ENCODE results near the gene COMMD4. TPM values are rescaled to one million over a fixed set of nuclear protein-coding genes. Genes with fewer than 3 reads are reported as not detected.
"Not testable (repeated sequence)": the region's sequence is repeated elsewhere in the genome, so short reads cannot be mapped to it uniquely, and the experiment has no call there.

Gene COMMD4
- total RNA-seq, result 10 to 100 TPM; 83.3 to 87.8 TPM

DNA sequence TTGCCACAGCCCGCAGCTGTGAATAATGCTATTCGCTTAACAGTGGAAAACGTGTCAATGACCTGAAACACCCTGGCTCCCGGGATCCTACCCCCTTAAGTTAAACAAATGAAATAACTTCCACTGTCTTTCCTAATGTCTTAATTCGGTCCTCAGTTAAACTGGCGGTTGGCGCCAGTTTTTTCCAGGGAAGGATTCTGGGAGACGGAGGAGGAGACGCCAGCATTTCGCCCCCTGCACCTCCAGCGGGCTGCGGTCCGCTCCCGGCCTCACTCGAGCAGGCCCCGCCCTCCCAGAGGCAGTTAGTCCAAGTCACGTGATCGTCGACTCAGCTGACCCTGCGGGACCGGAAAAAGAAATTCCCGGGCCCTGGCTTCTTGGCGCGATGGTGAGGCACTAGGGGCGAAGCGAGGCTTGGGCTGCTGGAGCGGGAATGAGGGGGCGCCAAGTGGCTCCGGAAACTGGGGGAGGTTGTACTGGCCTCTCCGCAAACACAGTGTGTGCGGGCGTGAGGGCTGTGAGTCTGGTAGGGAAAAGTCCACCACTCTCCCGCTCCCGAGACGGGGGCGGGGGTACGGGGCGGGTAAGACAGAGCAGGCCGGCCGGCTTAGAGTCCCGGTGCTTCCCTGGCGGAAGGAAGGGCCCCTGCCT, at the start of gene COMMD4:
TSS of gene COMMD4 (plus strand) at position 359 of the 651 bp plus-strand sequence. CDS start at position 386, 27 bp downstream.
- POLR2A ChIA-PET, result interaction anchor here (0.6 to 1.0 kb wide), 2 partner anchors 30 to 32 kb away, joined by 4 to 5 read pairs; partner anchors contain the start of gene MAN2C1

DNA sequence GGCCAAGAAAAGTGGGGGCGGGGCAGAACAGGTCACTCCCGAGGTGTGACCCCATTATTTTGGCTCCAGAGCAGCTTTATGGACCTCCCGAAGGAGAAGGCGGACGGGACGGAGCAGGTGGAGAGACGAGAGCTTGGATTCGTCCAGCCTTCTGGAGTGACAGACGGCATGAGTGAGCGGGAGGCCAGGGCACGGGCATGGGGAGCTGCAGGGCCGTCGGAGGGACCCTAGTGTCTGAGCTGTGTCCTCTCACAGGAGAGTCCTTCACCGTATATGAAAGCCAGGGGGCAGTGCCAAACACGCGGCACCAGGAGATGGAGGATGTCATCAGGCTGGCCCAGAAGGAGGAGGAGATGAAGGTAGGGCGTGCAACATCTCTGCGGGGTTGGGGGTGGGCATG, 42.2 kb upstream of the COMMD4 start:
- intact Hi-C loops (cut with micrococcal nuclease); H3K4me1 Mint-ChIP-seq (ENCODE audit: low read depth); POLR2A ChIA-PET; H3K36me3 Mint-ChIP-seq; H3K9me3 Mint-ChIP-seq; H3K4me3 Mint-ChIP-seq; H3K27me3 Mint-ChIP-seq; CTCF ChIA-PET; DNase-seq; H3K27ac Mint-ChIP-seq: not testable (repeated sequence)

More for the DNA sequence above, at the start of gene COMMD4:
- H3K4me1 Mint-ChIP-seq (ENCODE audit: low read depth), result peaks cover 19% of the 10 kb centered on the region
- peak; percentile 93 for DNase-seq
- intact Hi-C loops (cut with micrococcal nuclease), result no loop called here
- H3K9me3 Mint-ChIP-seq, result no peaks in the 10 kb centered on the region
- peaks cover 6% of the 10 kb centered on the region for H3K36me3 Mint-ChIP-seq
- peak within 1 kb of the TSS; percentile 97 for H3K4me3 Mint-ChIP-seq
- CTCF ChIA-PET, result interaction anchor here (0.9 to 2.2 kb wide), 5 partner anchors 11 to 462 kb away, joined by 3 to 14 read pairs (median 3); partner anchors contain the start of genes NEIL1 and SNX33
- peak within 1 kb of the TSS; percentile 84 for H3K27ac Mint-ChIP-seq
- H3K27me3 Mint-ChIP-seq, result peaks cover 2% of the 10 kb centered on the region

DNA sequence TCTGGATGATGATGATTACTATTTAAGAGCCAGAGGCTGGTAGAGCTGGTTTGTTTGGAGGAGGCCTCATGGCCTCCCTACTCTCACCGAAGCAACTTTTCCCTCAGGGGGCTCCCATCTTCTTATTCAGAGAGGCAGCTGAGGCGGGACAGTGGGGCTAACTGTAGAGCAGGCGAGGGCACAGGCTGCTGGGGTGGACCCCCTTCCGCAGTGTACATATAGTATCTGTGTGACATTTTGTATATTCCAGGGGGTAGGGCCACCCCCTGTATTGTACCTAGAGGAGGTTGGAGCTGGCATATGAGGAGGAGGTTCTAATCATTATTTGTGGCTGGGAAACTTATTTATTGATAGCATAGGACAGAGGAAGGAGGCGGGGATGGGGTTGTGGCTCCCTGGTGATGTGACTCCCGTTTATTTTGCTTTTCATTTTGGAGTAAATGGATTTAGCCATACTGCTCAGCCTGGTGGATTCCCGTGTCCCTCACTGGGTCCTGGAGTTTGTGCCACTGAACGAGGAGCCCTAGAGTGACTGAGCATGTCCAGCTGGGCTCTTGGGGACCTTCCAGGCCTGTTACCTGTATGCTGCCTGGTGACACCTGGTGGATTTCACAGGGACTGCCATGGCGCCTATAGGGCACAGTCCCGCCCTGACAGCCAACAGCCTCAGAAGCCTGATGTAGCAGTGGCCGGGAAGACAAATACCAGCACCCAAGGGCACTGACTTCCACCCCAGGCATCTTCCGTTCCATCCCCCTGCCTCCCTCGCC, 37.1 kb upstream of the COMMD4 start:
- H3K27ac Mint-ChIP-seq; H3K27me3 Mint-ChIP-seq; H3K4me3 Mint-ChIP-seq; H3K9me3 Mint-ChIP-seq; intact Hi-C loops (cut with micrococcal nuclease); H3K4me1 Mint-ChIP-seq (ENCODE audit: low read depth); H3K36me3 Mint-ChIP-seq; DNase-seq; POLR2A ChIA-PET: not testable (repeated sequence)
- CTCF ChIA-PET, result interaction anchor here (0.6 to 0.8 kb wide), 2 partner anchors 95 to 265 kb away, joined by 3 read pairs; no protein-coding TSS in a partner anchor

DNA sequence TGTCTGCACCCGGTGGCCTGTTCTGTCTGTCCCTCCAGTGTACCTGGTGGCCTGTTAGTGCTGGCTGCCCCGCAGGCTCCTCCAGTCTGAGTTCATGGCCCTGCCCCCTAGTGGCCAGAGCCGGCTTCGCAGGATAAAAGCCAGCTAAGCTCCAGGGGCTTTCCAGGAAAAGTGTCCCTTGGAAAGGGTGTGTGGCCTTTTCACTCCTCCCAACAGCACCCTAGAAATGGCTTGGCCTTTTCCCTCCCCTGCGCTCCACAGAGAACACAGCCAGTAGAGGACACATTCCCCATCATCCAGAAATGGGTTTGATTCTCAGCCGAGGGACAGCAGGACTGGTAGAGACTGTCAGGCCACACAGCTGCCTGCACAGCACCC, 36.6 kb upstream of the COMMD4 start:
- POLR2A ChIA-PET; H3K9me3 Mint-ChIP-seq; H3K36me3 Mint-ChIP-seq; intact Hi-C loops (cut with micrococcal nuclease); H3K4me3 Mint-ChIP-seq; H3K27me3 Mint-ChIP-seq; H3K27ac Mint-ChIP-seq; H3K4me1 Mint-ChIP-seq (ENCODE audit: low read depth): not testable (repeated sequence)
- peak; percentile 77 for DNase-seq
- CTCF ChIA-PET, result interaction anchor here (1.5 kb wide), 1 partner anchor 9 kb away, joined by 4 read pairs; no protein-coding TSS in a partner anchor

DNA sequence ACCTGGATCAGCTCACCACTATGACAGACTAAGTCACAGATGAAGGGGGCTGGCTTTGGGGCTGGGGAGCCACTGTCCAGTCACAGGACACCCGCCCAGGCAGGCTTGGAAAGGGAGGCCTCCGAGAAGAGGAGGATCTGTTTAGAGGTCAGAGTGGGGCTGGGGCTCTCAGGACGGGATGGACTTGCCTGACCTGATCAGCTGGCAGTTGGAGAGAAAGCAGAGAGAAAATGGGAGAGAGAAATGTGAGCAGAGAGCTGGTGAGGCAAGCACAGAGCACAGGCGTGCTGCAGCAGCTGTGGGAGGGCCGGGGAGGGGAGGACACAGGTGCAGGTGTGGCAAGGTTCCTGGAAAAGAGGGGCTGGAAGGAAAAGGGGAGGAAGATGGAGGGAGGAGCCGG, 35.8 kb upstream of the COMMD4 start:
- H3K4me1 Mint-ChIP-seq (ENCODE audit: low read depth); H3K27me3 Mint-ChIP-seq; H3K27ac Mint-ChIP-seq; H3K36me3 Mint-ChIP-seq; DNase-seq; H3K9me3 Mint-ChIP-seq; POLR2A ChIA-PET; intact Hi-C loops (cut with micrococcal nuclease); H3K4me3 Mint-ChIP-seq: not testable (repeated sequence)
- CTCF ChIA-PET, result interaction anchor here (1.5 kb wide), 1 partner anchor 8 kb away, joined by 4 read pairs; no protein-coding TSS in a partner anchor

DNA sequence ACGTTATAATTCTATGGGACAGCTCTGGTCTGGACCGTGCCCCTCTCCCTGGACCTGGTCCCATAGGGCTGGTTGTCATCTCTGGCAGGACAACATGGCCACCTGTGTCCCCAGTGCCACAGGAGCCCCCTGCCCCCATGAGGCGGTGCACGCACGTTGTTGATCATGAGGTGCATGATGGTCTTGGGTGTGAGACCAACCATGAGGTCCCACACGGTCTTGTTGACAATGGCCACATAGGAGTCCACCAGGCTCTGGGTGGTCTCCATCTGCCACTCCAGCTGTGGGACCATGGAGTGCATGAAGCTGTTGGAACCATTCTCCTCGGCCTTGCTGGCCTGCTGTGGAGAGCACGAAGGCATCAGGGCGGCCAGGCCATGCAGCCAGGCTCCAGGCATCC, 33.5 kb upstream of the COMMD4 start:
- Mint-ChIP-seq H3K36me3 (no peaks in the 10 kb centered on the region), H3K27ac (no peak overlapping the region), H3K4me1 (ENCODE audit: low read depth) (no peaks in the 10 kb centered on the region), H3K4me3 (no peak overlapping the region), H3K9me3 (no peaks in the 10 kb centered on the region), H3K27me3 (peaks cover 12% of the 10 kb centered on the region)
- ChIA-PET CTCF (no interaction called here), POLR2A (no interaction called here)
- DNase-seq, result no peak
- intact Hi-C loops (cut with micrococcal nuclease), result no loop called here

DNA sequence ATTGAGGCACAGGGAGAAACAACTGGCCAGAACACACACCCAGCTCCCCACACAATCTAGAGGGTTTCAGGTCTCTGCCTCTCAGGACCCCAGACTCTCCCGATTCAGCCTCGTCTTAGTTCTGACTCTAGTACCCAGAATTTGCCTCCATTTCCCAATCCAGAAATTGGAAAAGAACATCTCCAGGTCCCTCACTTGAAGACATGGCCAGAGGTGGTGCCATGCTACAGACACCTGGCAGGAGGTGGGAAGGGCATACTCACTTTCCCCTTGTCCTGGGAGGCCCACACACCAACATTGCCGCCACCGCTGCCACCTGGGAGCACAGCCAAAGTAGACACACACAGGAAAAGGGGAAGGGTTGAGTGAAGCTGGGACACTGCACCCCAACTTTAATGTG, 33.1 kb upstream of the COMMD4 start:
- CTCF ChIA-PET; H3K9me3 Mint-ChIP-seq; H3K27ac Mint-ChIP-seq; DNase-seq; H3K36me3 Mint-ChIP-seq; intact Hi-C loops (cut with micrococcal nuclease); H3K4me1 Mint-ChIP-seq (ENCODE audit: low read depth); H3K4me3 Mint-ChIP-seq; POLR2A ChIA-PET: not testable (repeated sequence)
- H3K27me3 Mint-ChIP-seq, result peaks cover 15% of the 10 kb centered on the region

DNA sequence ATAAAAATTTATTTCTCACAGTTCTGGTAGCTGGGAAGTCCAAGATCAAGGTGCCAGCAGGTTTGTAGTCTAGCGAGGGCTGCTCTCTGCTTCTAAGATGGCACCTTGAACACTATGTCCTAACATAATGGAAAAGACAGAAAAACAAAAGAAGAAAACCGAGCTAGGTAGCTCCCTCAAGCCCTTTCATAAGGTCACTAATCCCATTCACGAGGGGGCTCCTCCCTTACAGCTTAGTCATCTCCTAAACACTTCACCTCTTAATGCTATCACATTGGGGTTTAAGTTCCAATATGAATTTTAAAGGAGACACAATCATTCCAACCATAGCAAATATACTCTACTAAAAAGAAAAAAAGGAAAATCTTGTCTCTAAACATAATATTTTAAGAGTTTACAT, 29.7 kb upstream of the COMMD4 start:
- H3K4me1 Mint-ChIP-seq (ENCODE audit: low read depth), result no peaks in the 10 kb centered on the region
- DNase-seq, result no peak
- no peak overlapping the region for H3K27ac Mint-ChIP-seq
- H3K4me3 Mint-ChIP-seq, result no peak overlapping the region
- no peaks in the 10 kb centered on the region for H3K9me3 Mint-ChIP-seq
- no peaks in the 10 kb centered on the region for H3K36me3 Mint-ChIP-seq
- ChIA-PET POLR2A (no interaction called here), CTCF (no interaction called here)
- peaks cover 20% of the 10 kb centered on the region for H3K27me3 Mint-ChIP-seq
- intact Hi-C loops (cut with micrococcal nuclease), result no loop called here

DNA sequence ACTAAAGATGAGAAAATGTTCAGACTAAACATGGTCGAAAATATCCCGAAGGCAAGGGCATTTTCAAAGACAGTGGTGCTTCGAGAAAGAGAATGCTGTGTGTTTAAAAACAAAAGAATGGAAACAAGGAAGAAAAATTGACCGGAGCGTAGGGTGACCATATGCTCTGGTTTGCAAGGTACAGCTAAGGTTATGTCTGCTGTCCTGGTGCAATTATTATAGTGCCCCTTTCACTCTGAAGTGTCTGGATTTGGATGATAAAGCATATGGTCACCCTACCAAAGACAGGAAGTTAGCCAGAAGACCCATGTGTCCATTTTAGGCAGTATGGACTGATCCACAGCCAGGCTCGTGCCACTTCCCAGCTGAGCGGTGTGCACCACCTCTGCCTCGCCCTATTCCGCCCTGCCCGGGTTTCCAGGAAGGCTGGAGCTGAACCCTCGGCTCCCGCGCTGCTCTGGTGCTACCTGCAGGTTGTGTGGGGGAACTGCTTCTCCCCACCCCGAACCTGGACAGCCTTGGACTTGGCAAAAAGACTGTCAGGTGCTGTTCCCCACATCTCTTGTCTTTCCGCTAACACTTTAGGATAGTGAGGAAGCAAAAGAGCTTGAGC, 28.0 kb upstream of the COMMD4 start:
- Mint-ChIP-seq H3K27me3 (peaks cover 24% of the 10 kb centered on the region), H3K9me3 (no peaks in the 10 kb centered on the region), H3K27ac (no peak overlapping the region), H3K4me3 (no peak overlapping the region), H3K36me3 (no peaks in the 10 kb centered on the region), H3K4me1 (ENCODE audit: low read depth) (no peaks in the 10 kb centered on the region)
- peak; percentile 27 for DNase-seq
- ChIA-PET CTCF (interaction anchor here (1.2 kb wide), 1 partner anchor 8 kb away, joined by 4 read pairs; no protein-coding TSS in a partner anchor), POLR2A (no interaction called here)
- intact Hi-C loops (cut with micrococcal nuclease), result no loop called here

DNA sequence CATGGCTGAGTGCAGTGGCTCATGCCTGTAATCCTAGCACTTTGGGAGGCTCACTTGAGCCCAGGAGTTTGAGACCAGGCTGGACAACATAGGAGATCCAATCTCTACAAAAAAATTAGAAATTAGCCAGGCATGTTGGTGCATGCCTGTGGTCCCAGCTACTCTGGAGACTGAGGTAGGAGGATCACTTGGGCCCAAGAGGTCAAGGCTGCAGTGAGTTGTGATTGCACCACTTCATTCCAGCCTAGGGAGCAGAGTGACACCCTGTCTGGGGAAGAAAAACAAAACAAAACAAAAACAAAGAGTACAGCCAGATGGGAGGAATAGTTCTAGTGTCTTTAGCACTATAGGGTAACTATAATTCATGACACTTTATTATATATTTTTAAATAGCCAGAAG, 26.2 kb upstream of the COMMD4 start:
- Mint-ChIP-seq H3K4me1 (ENCODE audit: low read depth) (no peaks in the 10 kb centered on the region), H3K9me3 (no peaks in the 10 kb centered on the region), H3K4me3 (no peak overlapping the region), H3K36me3 (no peaks in the 10 kb centered on the region), H3K27ac (no peak overlapping the region), H3K27me3 (peaks cover 24% of the 10 kb centered on the region)
- POLR2A ChIA-PET, result no interaction called here
- intact Hi-C loops (cut with micrococcal nuclease), result no loop called here
- CTCF ChIA-PET, result no interaction called here
- DNase-seq, result no peak

DNA sequence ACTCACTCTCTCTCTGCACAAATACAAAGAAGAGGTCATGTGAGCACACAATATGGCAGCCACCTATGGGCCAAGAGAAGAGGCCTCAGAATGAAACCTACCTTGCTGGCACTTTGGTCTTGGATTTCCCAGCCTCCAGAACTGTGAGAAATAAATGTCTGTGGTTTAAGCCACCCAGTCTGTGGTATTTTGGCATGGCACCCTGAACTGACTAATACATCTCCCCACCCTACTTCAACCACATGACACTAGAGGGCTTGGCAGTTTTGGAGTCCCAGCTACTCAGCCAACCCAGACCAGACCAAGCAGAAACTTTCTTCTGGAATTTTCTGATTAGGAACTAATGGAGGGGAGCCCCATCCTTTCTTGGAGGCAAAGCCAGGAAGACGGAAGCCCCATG, 23.3 kb upstream of the COMMD4 start:
- H3K9me3 Mint-ChIP-seq; H3K27ac Mint-ChIP-seq; intact Hi-C loops (cut with micrococcal nuclease); H3K4me1 Mint-ChIP-seq (ENCODE audit: low read depth); H3K36me3 Mint-ChIP-seq; POLR2A ChIA-PET; CTCF ChIA-PET; H3K4me3 Mint-ChIP-seq: not testable (repeated sequence)
- DNase-seq, result peak; percentile 18
- peaks cover 11% of the 10 kb centered on the region for H3K27me3 Mint-ChIP-seq

DNA sequence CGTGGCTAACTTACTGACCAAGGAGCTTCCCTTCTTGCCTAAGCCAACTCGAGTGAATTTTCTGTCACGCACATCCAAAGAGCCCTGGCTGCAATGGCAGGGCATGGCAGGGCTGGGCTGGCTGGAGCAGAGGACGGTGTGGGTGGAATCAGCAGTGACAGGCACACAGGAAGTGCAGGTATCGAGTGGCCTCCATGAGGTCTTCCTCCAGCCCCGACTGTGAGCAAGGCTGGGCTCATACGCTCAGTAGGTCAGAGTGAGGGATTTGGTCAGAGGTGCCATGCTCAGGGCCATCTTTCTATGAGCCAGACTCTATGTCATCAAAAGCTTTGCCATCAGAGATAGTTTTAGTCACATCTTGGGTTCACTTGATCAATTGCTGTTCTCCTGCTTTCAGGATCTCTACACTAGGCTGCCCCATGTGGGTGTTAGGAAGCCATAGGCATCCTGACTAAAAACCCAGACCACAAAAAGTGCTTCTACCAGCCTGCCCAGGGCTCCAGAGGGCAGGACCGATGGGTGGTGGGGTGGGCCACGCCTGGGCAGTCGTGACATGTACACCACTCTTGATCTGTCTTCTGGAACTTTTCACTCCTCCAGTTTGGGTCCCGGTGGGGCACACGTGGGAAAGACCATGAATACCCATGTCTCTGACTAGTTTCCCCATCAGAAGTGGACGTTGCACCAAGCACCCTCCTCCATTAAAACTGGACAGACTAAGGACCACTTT, 22.6 kb upstream of the COMMD4 start:
- H3K36me3 Mint-ChIP-seq, result no peaks in the 10 kb centered on the region
- H3K27me3 Mint-ChIP-seq, result peaks cover 8% of the 10 kb centered on the region
- ChIA-PET CTCF (no interaction called here), POLR2A (no interaction called here)
- H3K4me1 Mint-ChIP-seq (ENCODE audit: low read depth), result no peaks in the 10 kb centered on the region
- H3K27ac Mint-ChIP-seq, result no peak overlapping the region
- DNase-seq, result no peak
- H3K9me3 Mint-ChIP-seq, result no peaks in the 10 kb centered on the region
- intact Hi-C loops (cut with micrococcal nuclease), result no loop called here
- H3K4me3 Mint-ChIP-seq, result no peak overlapping the region

All from activated CD4-positive, alpha-beta memory T cell treated with anti-CD3 and anti-CD28 coated beads for 36 hours (primary cell).